ENCODE data around the gene PPT2. TPM values are rescaled to one million over a fixed set of nuclear protein-coding genes. Genes with fewer than 3 reads are reported as not detected.
A peak's percentile ranks its signal among the peaks of the same experiment; 100 is the strongest.

PPT2 gene
- total RNA-seq, 2 donors from 2014 or later: 51.1 to 65.3 TPM

DNA sequence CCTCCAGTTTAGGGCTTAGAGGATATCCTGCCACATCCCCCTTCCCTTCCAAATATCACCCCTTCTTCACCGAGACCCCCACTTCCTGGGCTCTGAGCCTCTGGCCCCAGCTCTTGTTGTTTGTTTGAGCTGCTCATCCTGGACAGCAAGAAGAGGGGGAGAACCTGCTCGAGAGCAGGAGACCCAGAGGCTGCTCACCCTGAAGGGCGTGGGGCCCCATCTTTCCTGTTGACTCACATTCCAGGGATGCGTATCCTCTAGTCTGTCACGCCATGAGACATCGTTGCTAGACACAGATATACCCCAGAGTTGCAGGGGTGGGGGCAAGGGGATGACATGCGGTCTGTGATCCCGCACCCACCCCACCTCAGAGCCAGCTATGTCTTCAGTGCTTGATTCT is 39.1 kb upstream of the PPT2 start:
- H3K4me3 Mint-ChIP-seq: no peak overlapping the region
- H3K4me1 ChIP-seq (ENCODE audit: control insufficient read depth, insufficient read depth, low read length): peaks cover 4% of the 10 kb centered on the region
- H3K36me3 Mint-ChIP-seq (ENCODE audit: low read depth): peaks cover 34% of the 10 kb centered on the region
- no peaks in the 10 kb centered on the region for H3K9me3 ChIP-seq (ENCODE audit: control insufficient read depth, low read length)
- H3K9me3 Mint-ChIP-seq: no peaks in the 10 kb centered on the region
- no peak overlapping the region for H3K27ac ChIP-seq (ENCODE audit: low read depth, low read length)
- H3K36me3 ChIP-seq (ENCODE audit: control insufficient read depth, insufficient read depth, low read length): peaks cover 42% of the 10 kb centered on the region
- peak overlapping the region; percentile 80 for H3K27ac Mint-ChIP-seq
- H3K4me1 Mint-ChIP-seq: peaks cover 7% of the 10 kb centered on the region
- TF ChIP-seq, protein P1, sequence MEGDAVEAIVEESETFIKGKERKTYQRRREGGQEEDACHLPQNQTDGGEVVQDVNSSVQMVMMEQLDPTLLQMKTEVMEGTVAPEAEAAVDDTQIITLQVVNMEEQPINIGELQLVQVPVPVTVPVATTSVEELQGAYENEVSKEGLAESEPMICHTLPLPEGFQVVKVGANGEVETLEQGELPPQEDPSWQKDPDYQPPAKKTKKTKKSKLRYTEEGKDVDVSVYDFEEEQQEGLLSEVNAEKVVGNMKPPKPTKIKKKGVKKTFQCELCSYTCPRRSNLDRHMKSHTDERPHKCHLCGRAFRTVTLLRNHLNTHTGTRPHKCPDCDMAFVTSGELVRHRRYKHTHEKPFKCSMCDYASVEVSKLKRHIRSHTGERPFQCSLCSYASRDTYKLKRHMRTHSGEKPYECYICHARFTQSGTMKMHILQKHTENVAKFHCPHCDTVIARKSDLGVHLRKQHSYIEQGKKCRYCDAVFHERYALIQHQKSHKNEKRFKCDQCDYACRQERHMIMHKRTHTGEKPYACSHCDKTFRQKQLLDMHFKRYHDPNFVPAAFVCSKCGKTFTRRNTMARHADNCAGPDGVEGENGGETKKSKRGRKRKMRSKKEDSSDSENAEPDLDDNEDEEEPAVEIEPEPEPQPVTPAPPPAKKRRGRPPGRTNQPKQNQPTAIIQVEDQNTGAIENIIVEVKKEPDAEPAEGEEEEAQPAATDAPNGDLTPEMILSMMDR (conservative IDR thresholded peaks at IDR 0.05): no peak
- no peaks in the 10 kb centered on the region for H3K27me3 ChIP-seq (ENCODE audit: control insufficient read depth, insufficient read depth, low read length, poor library complexity, severe bottlenecking)
- H3K4me3 ChIP-seq (ENCODE audit: low read length): no peak overlapping the region
- no peak overlapping the region for H3K9ac ChIP-seq (ENCODE audit: extremely low read depth, low read length, poor library complexity, severe bottlenecking)
- DNase-seq: no peak
- H3K27me3 Mint-ChIP-seq (ENCODE audit: insufficient read depth): peaks cover 2% of the 10 kb centered on the region
- WGBS, 2 experiments (ENCODE audit: insufficient coverage in 1 of 2, insufficient read length in 1 of 2): 81 to 93% methylated on average over 5 to 8 of the region's 8 CpGs

DNA sequence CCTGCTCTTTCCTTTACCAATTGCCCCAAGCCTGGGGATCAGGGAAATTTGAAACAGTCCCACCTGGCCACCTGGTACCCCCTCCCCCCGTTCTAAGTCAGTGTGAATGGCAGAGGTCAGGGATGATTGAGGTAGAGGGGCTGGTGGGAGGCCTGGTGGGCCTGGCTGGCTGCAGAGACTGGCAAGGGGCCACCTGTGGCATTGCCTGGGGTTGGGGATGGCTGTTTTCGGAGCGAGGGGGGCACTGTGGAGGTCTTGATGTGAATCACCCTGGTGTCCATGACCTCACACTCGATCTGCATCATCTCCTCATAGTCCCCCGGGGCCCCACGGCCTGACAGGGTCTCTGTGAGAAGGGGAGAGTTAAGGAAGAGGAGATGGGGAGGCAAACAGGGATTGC is 38.3 kb upstream of the PPT2 start:
- Mint-ChIP-seq H3K9me3 (no peaks in the 10 kb centered on the region), H3K27ac (no peak overlapping the region)

GRCh38 chr6:32116674-32117073 is 37.3 kb upstream of the PPT2 start:
- H3K9me3 Mint-ChIP-seq: no peaks in the 10 kb centered on the region
- no peak overlapping the region for H3K27ac Mint-ChIP-seq
- peak; percentile 76 for DNase-seq
- H3K36me3 Mint-ChIP-seq (ENCODE audit: low read depth): peaks cover 47% of the 10 kb centered on the region
- no peak overlapping the region for H3K4me3 ChIP-seq (ENCODE audit: low read length)
- no peak overlapping the region for H3K27ac ChIP-seq (ENCODE audit: low read depth, low read length)
- H3K4me1 Mint-ChIP-seq: peaks cover 7% of the 10 kb centered on the region
- 85 to 97% methylated on average over 7 of the region's 7 CpGs for WGBS, 2 experiments (ENCODE audit: insufficient coverage in 1 of 2, insufficient read length in 1 of 2)
- no peaks in the 10 kb centered on the region for H3K27me3 ChIP-seq (ENCODE audit: control insufficient read depth, insufficient read depth, low read length, poor library complexity, severe bottlenecking)
- no peak overlapping the region for H3K9ac ChIP-seq (ENCODE audit: extremely low read depth, low read length, poor library complexity, severe bottlenecking)
- H3K4me1 ChIP-seq (ENCODE audit: control insufficient read depth, insufficient read depth, low read length): peaks cover 4% of the 10 kb centered on the region
- H3K27me3 Mint-ChIP-seq (ENCODE audit: insufficient read depth): no peaks in the 10 kb centered on the region
- H3K4me3 Mint-ChIP-seq: no peak overlapping the region
- TF ChIP-seq, protein P1 (conservative IDR thresholded peaks at IDR 0.05): peak; percentile 73
- no peaks in the 10 kb centered on the region for H3K9me3 ChIP-seq (ENCODE audit: control insufficient read depth, low read length)
- peaks cover 53% of the 10 kb centered on the region for H3K36me3 ChIP-seq (ENCODE audit: control insufficient read depth, insufficient read depth, low read length)

More for the DNA sequence above, 38.3 kb upstream of the PPT2 start:
- TF ChIP-seq, protein P1 (conservative IDR thresholded peaks at IDR 0.05): no peak
- Histone ChIP-seq H3K27me3 (ENCODE audit: control insufficient read depth, insufficient read depth, low read length, poor library complexity, severe bottlenecking) (no peaks in the 10 kb centered on the region), H3K4me1 (ENCODE audit: control insufficient read depth, insufficient read depth, low read length) (peaks cover 4% of the 10 kb centered on the region), H3K9me3 (ENCODE audit: control insufficient read depth, low read length) (no peaks in the 10 kb centered on the region), H3K36me3 (ENCODE audit: control insufficient read depth, insufficient read depth, low read length) (peaks cover 45% of the 10 kb centered on the region), H3K27ac (ENCODE audit: low read depth, low read length) (no peak overlapping the region), H3K9ac (ENCODE audit: extremely low read depth, low read length, poor library complexity, severe bottlenecking) (no peak overlapping the region), H3K4me3 (ENCODE audit: low read length) (no peak overlapping the region)
- H3K4me3 Mint-ChIP-seq: no peak overlapping the region
- H3K4me1 Mint-ChIP-seq: peaks cover 7% of the 10 kb centered on the region
- 89 to 100% methylated on average over 1 to 6 of the region's 6 CpGs for WGBS, 2 experiments (ENCODE audit: insufficient coverage in 1 of 2, insufficient read length in 1 of 2)
- H3K36me3 Mint-ChIP-seq (ENCODE audit: low read depth): peaks cover 38% of the 10 kb centered on the region
- no peak for DNase-seq
- H3K27me3 Mint-ChIP-seq (ENCODE audit: insufficient read depth): no peaks in the 10 kb centered on the region
